ENCODE measurements around the gene RALGAPA2. TPM values are rescaled to one million over a fixed set of nuclear protein-coding genes. Genes with fewer than 3 reads are reported as not detected.

Gene RALGAPA2
- total and polyA plus RNA-seq, 2 of the 13 experiments (the other 11 are each of a cell fraction or from before 2014, with no cell fraction given), result 13.8 to 17.7 TPM

DNA sequence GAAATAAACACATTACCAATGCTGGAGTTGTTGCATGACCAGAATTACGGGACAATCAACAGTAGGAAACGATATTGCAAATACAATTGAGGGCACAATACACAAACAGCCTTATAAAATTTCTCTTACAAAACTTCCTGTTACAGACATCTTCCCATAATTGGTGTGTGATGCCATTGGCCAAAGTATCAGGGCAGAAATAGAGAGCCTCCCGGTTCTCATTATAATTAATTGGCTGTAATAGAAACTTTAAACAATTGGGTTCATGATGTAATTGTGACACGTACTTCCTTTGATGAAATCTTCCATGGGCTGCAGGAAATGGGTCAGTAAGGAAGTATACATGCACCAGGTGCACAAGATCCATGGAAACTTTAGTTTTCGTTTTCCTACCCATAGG lies 40.3 kb upstream of the RALGAPA2 start (continued):
- TF ChIP-seq, protein P1, sequence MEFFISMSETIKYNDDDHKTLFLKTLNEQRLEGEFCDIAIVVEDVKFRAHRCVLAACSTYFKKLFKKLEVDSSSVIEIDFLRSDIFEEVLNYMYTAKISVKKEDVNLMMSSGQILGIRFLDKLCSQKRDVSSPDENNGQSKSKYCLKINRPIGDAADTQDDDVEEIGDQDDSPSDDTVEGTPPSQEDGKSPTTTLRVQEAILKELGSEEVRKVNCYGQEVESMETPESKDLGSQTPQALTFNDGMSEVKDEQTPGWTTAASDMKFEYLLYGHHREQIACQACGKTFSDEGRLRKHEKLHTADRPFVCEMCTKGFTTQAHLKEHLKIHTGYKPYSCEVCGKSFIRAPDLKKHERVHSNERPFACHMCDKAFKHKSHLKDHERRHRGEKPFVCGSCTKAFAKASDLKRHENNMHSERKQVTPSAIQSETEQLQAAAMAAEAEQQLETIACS (CRISPR knock-in tag; IDR thresholded peaks at IDR 0.05), result no peak
- TF ChIP-seq CHD4 (IDR thresholded peaks at IDR 0.05; ENCODE audit: borderline replicate concordance, low read length) (no peak), POLR2AphosphoS2 (IDR thresholded peaks at IDR 0.05; ENCODE audit: low read depth, low read length) (no peak)

DNA sequence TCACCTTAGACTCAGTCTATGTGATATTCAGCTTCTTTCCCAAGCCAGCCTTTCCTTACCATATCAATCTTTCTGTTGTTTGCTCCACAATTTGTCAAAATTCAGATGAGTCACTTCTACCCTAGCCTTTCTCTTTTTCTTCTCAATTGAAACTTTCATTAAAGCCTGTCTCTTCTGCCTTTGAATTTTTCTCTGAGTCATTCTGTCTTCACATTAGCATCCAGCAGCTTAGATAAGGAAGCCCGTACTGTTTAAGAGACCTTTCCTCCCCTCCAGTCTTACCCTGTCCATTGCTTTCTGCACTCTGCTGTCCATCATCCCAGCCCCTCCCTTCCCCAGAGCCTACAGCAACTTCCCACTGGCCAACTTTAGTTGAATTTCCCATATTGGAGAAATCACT lies 34.9 kb upstream of the RALGAPA2 start:
- Histone ChIP-seq H3K9me3 (ENCODE audit: low read length) (0 out of 2 replicates have a peak, but pooled peaks cover 7% of the 10 kb centered on the region), H2AFZ (ENCODE audit: low read length) (no peak overlapping the region), H3K4me3 (replicated peaks in 1 of 3; ENCODE audit: insufficient read depth in 1 of 3, low read depth in 2 of 3, low read length in 3 of 3) (no peak overlapping the region), H3K27me3 (ENCODE audit: control insufficient read depth in 1 of 2, insufficient read depth in 2 of 2, low read length in 2 of 2) (peaks cover 0 to 15% of the 10 kb centered on the region in 2 experiments; a peak in 3 of 5 replicates), H4K20me1 (ENCODE audit: insufficient read depth, low read length) (no peaks in the 10 kb centered on the region), H3K79me2 (ENCODE audit: insufficient read depth, low read length) (no peaks in the 10 kb centered on the region), H3K27ac (ENCODE audit: extremely low read length, insufficient read depth, low read length) (no peak overlapping the region), H3K9ac (ENCODE audit: insufficient read depth, low read depth, low read length) (no peak overlapping the region), H3K36me3 (replicated peaks in 1 of 2; ENCODE audit: control insufficient read depth in 1 of 2, insufficient read depth in 2 of 2, low read length in 2 of 2) (no peaks in the 10 kb centered on the region), H3K4me1 (ENCODE audit: insufficient read depth, low read length) (peaks cover 27% of the 10 kb centered on the region), H3K4me2 (ENCODE audit: low read depth, low read length) (no peak overlapping the region)
- no TSS peak for BruUV-seq (replicated peaks)
- ChIA-PET POLR2A (no interaction called here), CTCF (ENCODE audit: low intra/inter-chr PET ratio, low total read pairs) (no interaction called here)
- FAIRE-seq, result no peak
- in situ Hi-C loops (cut with HindIII; ENCODE audit: extremely low pct_ligation_motif_present, low pct_unique_long_range_greater_than_20kb), result no loop called here
- ATAC-seq, result no peak
- intact Hi-C loops (cut with micrococcal nuclease; ENCODE audit: unreplicated experiment), result no loop called here
- no peak for DNase-seq (ENCODE audit: low spot score)
- WGBS (ENCODE audit: low lambda C conversion rate), result 2% methylated on average over 1 of the region's 1 CpG
- no peak for TF ChIP-seq CREB1 (IDR thresholded peaks at IDR 0.05)
- no peak for TF ChIP-seq CREB1 (CRISPR knock-in tag; IDR thresholded peaks at IDR 0.05)
- TF ChIP-seq ZNF644 (CRISPR knock-in tag; IDR thresholded peaks at IDR 0.05; ENCODE audit: low read depth), result no peak
- TF ChIP-seq, protein P2, sequence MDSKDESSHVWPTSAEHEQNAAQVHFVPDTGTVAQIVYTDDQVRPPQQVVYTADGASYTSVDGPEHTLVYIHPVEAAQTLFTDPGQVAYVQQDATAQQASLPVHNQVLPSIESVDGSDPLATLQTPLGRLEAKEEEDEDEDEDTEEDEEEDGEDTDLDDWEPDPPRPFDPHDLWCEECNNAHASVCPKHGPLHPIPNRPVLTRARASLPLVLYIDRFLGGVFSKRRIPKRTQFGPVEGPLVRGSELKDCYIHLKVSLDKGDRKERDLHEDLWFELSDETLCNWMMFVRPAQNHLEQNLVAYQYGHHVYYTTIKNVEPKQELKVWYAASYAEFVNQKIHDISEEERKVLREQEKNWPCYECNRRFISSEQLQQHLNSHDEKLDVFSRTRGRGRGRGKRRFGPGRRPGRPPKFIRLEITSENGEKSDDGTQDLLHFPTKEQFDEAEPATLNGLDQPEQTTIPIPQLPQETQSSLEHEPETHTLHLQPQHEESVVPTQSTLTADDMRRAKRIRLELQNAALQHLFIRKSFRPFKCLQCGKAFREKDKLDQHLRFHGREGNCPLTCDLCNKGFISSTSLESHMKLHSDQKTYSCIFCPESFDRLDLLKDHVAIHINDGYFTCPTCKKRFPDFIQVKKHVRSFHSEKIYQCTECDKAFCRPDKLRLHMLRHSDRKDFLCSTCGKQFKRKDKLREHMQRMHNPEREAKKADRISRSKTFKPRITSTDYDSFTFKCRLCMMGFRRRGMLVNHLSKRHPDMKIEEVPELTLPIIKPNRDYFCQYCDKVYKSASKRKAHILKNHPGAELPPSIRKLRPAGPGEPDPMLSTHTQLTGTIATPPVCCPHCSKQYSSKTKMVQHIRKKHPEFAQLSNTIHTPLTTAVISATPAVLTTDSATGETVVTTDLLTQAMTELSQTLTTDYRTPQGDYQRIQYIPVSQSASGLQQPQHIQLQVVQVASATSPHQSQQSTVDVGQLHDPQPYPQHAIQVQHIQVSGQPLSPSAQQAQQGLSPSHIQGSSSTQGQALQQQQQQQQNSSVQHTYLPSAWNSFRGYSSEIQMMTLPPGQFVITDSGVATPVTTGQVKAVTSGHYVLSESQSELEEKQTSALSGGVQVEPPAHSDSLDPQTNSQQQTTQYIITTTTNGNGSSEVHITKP (CRISPR knock-in tag; IDR thresholded peaks at IDR 0.05; ENCODE audit: low read depth), result no peak
- TF ChIP-seq MXD4 (CRISPR knock-in tag; IDR thresholded peaks at IDR 0.05), result no peak
- TF ChIP-seq, protein P3, sequence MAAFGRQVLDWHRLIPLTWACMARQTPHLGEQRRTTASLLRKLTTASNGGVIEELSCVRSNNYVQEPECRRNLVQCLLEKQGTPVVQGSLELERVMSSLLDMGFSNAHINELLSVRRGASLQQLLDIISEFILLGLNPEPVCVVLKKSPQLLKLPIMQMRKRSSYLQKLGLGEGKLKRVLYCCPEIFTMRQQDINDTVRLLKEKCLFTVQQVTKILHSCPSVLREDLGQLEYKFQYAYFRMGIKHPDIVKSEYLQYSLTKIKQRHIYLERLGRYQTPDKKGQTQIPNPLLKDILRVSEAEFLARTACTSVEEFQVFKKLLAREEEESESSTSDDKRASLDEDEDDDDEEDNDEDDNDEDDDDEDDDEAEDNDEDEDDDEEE (CRISPR knock-in tag; IDR thresholded peaks at IDR 0.05), result no peak
- TF ChIP-seq, protein P4, sequence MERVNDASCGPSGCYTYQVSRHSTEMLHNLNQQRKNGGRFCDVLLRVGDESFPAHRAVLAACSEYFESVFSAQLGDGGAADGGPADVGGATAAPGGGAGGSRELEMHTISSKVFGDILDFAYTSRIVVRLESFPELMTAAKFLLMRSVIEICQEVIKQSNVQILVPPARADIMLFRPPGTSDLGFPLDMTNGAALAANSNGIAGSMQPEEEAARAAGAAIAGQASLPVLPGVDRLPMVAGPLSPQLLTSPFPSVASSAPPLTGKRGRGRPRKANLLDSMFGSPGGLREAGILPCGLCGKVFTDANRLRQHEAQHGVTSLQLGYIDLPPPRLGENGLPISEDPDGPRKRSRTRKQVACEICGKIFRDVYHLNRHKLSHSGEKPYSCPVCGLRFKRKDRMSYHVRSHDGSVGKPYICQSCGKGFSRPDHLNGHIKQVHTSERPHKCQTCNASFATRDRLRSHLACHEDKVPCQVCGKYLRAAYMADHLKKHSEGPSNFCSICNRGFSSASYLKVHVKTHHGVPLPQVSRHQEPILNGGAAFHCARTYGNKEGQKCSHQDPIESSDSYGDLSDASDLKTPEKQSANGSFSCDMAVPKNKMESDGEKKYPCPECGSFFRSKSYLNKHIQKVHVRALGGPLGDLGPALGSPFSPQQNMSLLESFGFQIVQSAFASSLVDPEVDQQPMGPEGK (CRISPR knock-in tag; IDR thresholded peaks at IDR 0.05), result no peak

Measured in HepG2 (cell line).